HT-29 (cell line): ENCODE results near the gene NPC1L1. TPM values are rescaled to one million over a fixed set of nuclear protein-coding genes. Genes with fewer than 3 reads are reported as not detected.

ENCODE experiments used
- DNase-seq: peaks from one replicate; pipeline ENCODE4 v3.0.0-alpha.2; 2015; ENCODE audit warnings: low spot score
- total RNA-seq: library from RNA; depleted of rRNA; stranded (reverse); fragments of >200 nt; shearing (Covaris generic); gene quantifications from 2 replicates; pipeline ENCODE4 v1.2.3, GENCODE V29; 2014; rRNA removed

The NPC1L1 gene
- 0.13 and 0.31 TPM in 2 replicates for total RNA-seq

GRCh38 chr7:44541028-44541869, at the start of gene NPC1L1:
NPC1L1 (minus strand) TSS chr7:44541330; CDS start chr7:44541259, 71 bp downstream.
- DNase-seq: no peak

- no peak for DNase-seq
Measured at GRCh38 chr7:44590910-44591309, 49.8 kb upstream of the NPC1L1 start.

DNA sequence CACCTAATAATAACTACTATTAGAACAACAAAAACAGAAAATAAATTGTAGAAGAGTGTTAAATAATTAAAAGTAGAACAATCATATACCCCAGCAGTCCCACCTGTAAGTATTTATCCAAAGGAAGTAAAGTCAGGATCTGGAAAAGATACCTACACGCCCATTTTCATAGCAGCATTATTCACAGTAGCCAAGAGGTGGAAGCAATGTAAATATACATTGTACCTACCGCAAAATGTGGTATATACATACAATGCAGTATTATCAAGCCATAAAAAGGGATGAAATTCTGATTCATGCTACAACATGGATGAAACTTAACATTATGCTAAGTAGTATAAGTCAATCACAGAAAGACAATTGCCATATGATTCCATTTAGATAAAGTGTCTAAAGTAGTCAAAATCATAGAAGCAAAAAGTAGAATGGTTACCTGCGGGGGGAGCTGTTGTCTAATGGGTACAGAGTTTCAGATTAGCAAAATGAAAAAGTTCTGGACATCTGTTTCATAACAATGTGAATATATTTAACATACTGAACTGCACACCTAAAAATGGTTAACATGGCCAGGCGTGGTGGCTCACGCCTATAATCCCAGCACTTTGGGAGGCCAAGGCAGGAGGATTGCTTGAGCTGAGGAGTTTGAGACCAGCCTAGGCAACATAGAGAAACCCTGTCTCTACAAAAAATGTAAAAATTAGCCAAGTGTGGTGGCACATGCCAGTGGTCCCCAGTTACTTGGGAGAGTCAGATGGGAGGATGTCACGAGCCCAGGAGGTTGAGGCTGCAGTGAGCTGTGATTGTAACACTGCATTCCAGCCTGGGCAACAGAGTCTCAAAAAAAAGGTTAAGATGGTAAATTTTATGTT, 46.9 kb upstream of the NPC1L1 start:
- peak; percentile 89 for DNase-seq

GRCh38 chr7:44583146-44583865, 42.2 kb upstream of the NPC1L1 start:
- no peak for DNase-seq

- DNase-seq: peak; percentile 100
Measured at GRCh38 chr7:44581879-44582603, 40.9 kb upstream of the NPC1L1 start, which contains the start of gene TMED4. TMED4 (minus strand) TSS chr7:44582231; CDS start chr7:44582206, 25 bp downstream.

GRCh38 chr7:44580945-44581878, 40.1 kb upstream of the NPC1L1 start:
- peak; percentile 63 for DNase-seq

DNA sequence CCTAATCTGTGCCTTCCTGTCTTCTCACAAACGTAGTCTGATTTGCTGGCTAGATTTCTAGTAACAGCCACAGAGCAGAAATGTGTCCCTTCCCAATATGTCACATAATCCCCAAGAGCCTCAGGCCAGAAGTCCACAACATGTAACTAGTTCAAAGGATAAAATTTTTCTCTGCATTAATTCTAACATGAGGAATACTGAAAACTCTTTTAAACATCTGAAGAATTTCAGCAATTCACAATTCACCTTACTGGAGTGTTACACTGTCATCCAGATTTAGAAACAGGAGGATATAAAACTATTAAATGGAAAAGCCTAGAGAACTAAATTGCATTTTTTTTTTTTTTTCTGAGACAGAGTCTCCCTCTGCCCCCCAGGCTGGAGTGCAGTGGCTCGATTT, 35.1 kb upstream of the NPC1L1 start:
- no peak for DNase-seq

GRCh38 chr7:44575054-44575453, 33.9 kb upstream of the NPC1L1 start:
- no peak for DNase-seq

DNA sequence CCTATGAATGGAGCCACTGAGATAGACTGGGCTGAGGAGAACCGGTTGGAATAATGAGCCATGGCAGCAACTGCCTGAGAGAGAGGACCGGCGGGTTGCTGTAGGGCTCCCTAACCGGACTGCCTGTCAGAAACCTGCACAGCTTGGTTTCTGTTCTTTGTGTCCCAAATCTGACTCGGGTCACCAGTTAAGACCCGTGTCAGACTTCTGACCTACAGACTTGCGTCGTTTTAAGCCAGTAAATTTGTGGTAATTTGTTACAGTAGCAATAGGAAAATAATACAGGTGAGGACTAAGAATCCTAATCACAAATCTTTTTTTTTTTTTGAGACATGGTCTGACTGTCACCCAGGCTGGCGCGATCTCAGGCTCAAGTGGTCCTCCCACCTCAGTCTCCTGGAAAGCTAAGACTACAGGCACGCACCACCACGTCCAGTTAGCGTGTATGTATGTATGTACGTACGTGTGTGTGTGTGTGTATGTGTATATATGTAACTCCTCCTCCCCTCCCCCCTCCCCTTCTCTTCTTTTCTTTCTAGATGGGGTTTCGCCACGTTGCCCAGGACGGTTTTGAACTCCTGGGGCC, 33.2 kb upstream of the NPC1L1 start:
- DNase-seq: peak; percentile 22

GRCh38 chr7:44573464-44574286, 32.5 kb upstream of the NPC1L1 start, which contains the start of gene DDX56:
DDX56 (minus strand) TSS chr7:44573908; CDS start chr7:44573895, 13 bp downstream.
- peak; percentile 98 for DNase-seq

- DNase-seq: no peak
Measured at GRCh38 chr7:44572771-44573170, 31.6 kb upstream of the NPC1L1 start.

GRCh38 chr7:44569959-44570358, 28.8 kb upstream of the NPC1L1 start:
- DNase-seq: no peak

DNA sequence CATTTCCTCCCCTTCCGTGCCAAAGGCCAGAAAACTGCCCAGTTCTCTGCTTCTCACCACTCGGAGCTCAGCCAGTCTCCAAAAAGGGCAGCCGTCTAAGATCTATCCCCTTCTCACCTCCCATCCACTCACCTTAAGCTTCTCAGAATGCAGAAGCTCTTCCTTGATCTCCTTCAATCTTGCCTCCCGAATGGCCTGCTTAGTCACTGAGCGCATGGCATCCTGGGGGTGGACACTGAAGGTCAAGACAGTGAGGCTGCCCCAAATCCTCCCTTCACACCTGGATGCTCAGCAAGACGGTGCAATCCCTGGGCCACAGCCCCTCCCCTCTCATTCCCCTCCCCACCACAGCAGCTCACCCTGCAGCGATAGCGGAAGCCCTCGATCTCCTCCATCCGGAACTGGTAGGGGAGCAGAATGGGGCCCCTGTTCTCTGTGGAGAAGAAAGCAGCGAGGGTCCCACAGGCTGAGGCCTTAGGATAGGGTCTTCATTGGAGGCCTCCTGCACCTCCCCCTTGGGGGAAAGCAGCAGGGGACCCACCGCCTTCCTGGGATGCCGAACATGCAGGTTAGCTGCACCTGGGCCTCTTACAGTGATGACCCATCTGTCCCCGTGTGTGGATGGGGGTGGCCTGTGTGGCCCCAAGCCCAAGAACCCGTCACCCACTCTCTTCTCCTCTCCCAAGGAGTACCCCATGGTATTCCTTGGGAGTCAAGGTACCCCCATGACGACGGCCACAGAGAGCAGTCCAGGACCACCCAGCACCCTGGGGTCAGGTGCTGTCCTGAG, 27.8 kb upstream of the NPC1L1 start:
- no peak for DNase-seq

DNA sequence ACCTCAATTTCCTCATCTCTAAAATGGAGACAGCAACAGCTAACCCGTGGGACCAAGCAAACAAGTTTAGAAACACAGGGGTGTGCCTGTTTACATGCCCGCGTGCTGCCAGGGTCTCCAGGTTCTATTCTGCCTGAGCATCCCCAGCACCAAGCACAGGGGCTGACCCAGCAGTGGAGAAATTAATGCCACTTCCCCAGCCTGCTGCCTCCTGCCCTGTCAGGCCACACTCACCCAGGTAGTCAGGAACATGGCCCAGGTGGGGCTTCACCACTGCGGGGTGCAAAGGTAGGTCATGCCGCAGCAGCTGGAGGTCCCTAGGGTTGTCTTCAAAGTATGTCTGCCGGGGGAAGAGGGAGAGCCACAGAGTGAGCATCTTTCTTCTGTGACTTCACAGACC, 26.8 kb upstream of the NPC1L1 start:
- DNase-seq: no peak

DNA sequence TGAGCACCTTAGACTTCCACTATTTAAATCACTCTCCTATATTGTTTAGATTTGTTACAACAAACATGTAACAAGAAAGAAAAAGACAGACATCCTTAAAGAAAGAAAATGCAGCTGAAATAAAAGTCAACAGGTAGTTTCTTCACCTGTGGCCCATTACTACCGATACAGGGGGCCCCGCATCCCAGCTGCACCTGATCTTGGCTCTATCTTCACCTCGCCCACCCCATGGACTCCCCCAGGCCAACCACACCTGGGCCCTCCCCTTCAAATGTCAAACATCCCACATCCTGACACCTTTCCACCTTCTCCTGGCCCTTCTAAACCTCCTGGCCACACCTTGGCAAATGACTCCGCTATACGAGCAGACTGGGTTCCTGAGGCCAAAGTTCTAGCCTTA, 25.6 kb upstream of the NPC1L1 start:
- DNase-seq: no peak

- no peak for DNase-seq
Measured at GRCh38 chr7:44565795-44566559, 24.8 kb upstream of the NPC1L1 start.
